ENCODE data around the gene METTL26. TPM values are rescaled to one million over a fixed set of nuclear protein-coding genes. Genes with fewer than 3 reads are reported as not detected.

Gene METTL26
- total and polyA plus RNA-seq, 9 of the 15 experiments (the other 6 are each of a cell fraction or from before 2014, with no cell fraction given), result 7.3 to 262 (median 80.9) TPM

- TF ChIP-seq ZNF639 (CRISPR knock-in tag; conservative IDR thresholded peaks at IDR 0.05 in 1 of 2, IDR thresholded peaks at IDR 0.05 in 1 of 2), result peak in 1 of 2 experiments; percentile 76; a peak in 2 of 4 replicates
- no peak for TF ChIP-seq TSHZ1 (CRISPR knock-in tag; IDR thresholded peaks at IDR 0.05)
- no peak for TF ChIP-seq TGIF2 (CRISPR knock-in tag; IDR thresholded peaks at IDR 0.05)
- no peak for TF ChIP-seq ZNF134 (CRISPR knock-in tag; conservative IDR thresholded peaks at IDR 0.05)
- TF ChIP-seq ZNF239 (CRISPR knock-in tag; IDR thresholded peaks at IDR 0.05), result no peak
- TF ChIP-seq SREBF2 (CRISPR knock-in tag; IDR thresholded peaks at IDR 0.05), result no peak
- TF ChIP-seq CHD2 (IDR thresholded peaks at IDR 0.05; ENCODE audit: low read depth, low read length), result no peak
- TF ChIP-seq ZNF398 (CRISPR knock-in tag; IDR thresholded peaks at IDR 0.05), result no peak
- TF ChIP-seq KLF1 (tag; IDR thresholded peaks at IDR 0.05), result 0 out of 2 replicates have a peak, but pooled peaks have one; percentile 23
- peak; percentile 61; the same call in 1 of the 2 replicates for TF ChIP-seq GMEB1 (CRISPR knock-in tag; IDR thresholded peaks at IDR 0.05)
- TF ChIP-seq MCM5 (IDR thresholded peaks at IDR 0.05; ENCODE audit: low read depth), result no peak
- TF ChIP-seq POLR2G (IDR thresholded peaks at IDR 0.05; ENCODE audit: low read depth, low read length), result peak; percentile 83
- TF ChIP-seq CEBPG (CRISPR knock-in tag; IDR thresholded peaks at IDR 0.05), result no peak
- no peak for TF ChIP-seq CEBPG (tag; conservative IDR thresholded peaks at IDR 0.05 in 1 of 2, IDR thresholded peaks at IDR 0.05 in 1 of 2)
- TF ChIP-seq PTTG1 (tag; IDR thresholded peaks at IDR 0.05; ENCODE audit: low read depth), result no peak
- TF ChIP-seq MLLT1 (IDR thresholded peaks at IDR 0.05), result no peak
Observed at GRCh38 chr16:679814-680624, 43.9 kb upstream of the METTL26 start, which contains the start of gene STUB1 (continued).
